GM12875 (cell line): ENCODE results near the gene NCKAP5.

Experiments used
- H3K4me3 ChIP-seq: one replicate; pipeline ENCODE4 v1.5.1; 2011; ENCODE audit warnings: low read depth, low read length, control low read depth
- TF ChIP-seq, protein P1 (sequence below): IDR thresholded peaks from 2 replicates; pipeline ENCODE4 v1.5.1; 2011; ENCODE audit warnings: low read depth, mild to moderate bottlenecking, control low read depth, inconsistent platforms, low read length, moderate library complexity, borderline replicate concordance; ENCODE audit not compliant: insufficient read depth

NCKAP5 gene

DNA sequence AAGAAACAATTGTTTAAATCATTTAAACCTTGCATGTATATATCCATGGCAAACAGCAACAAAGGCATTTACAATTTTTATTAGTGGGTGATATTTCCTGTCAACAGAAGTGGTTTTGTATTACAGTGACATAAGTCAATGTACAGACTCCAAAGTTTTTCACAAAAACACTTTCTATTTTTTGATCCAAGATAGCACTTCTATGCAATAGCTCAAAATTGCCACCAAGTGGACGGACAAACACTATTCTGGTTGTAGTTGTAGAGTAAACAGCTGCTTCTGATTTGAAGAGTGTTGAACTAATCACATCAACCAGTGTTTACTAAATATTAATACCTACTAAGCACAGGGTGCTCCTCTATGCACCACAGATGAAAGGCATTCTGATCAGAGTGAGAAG is 421.4 kb downstream of the NCKAP5 start:
- no peak overlapping the region for H3K4me3 ChIP-seq
- TF ChIP-seq, protein P1, sequence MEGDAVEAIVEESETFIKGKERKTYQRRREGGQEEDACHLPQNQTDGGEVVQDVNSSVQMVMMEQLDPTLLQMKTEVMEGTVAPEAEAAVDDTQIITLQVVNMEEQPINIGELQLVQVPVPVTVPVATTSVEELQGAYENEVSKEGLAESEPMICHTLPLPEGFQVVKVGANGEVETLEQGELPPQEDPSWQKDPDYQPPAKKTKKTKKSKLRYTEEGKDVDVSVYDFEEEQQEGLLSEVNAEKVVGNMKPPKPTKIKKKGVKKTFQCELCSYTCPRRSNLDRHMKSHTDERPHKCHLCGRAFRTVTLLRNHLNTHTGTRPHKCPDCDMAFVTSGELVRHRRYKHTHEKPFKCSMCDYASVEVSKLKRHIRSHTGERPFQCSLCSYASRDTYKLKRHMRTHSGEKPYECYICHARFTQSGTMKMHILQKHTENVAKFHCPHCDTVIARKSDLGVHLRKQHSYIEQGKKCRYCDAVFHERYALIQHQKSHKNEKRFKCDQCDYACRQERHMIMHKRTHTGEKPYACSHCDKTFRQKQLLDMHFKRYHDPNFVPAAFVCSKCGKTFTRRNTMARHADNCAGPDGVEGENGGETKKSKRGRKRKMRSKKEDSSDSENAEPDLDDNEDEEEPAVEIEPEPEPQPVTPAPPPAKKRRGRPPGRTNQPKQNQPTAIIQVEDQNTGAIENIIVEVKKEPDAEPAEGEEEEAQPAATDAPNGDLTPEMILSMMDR: no peak

DNA sequence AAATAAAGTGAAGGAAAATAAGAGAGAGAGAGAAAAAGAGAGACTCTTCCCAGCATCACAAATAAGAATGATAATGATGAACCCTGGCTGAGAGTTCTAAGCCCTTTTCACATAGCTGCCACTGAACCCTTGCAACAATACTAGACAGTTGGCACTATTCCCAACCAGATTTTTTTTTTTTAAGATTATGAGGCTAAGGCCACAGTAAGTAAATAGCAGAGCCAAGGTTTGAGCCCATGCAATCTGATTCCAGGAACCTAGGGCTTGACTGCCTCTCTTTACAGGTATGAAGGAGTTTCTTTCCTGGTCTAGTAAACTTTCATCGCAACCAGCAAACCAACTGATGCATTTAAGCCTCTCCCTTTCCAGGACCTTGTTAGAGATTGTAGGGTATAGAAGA is 424.6 kb downstream of the NCKAP5 start:
- TF ChIP-seq, protein P1: no peak
- H3K4me3 ChIP-seq: no peak overlapping the region

DNA sequence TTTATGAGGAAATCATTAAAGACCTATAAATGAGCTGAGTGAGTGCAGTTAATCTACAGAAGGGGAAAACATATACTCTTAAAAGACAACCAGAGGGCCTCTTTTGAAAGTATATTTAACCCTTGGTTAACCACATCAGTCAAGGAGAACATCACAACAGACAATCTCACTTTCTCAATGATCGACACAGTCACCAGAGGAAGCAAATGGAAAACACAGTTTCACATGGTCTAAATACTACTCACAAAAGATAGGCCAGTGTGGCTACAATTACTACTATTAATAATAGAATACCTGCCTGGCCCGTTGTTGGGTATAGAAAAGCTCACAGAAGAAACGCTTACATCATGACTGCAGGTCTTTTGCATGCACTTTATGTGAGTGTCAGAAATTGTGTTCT is 426.2 kb downstream of the NCKAP5 start:
- TF ChIP-seq, protein P1: no peak
- H3K4me3 ChIP-seq: no peak overlapping the region

DNA sequence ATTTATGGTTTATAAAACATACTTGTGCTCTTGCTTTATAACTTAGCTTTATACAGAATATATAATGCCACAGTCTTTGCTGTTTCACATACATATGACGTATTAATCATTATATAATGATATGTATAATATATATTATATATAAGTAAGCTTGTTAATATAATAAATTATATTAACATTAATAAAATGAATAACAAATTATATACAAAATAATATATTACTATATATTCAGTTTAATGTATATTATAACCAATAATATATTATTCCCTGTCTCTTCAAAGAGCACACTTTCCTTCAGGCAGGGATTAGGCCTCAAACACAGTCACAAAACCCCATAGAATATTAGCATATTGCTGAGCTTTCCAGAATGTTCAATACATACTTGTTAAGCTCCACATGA is 427.6 kb downstream of the NCKAP5 start:
- no peak overlapping the region for H3K4me3 ChIP-seq
- TF ChIP-seq, protein P1: no peak

DNA sequence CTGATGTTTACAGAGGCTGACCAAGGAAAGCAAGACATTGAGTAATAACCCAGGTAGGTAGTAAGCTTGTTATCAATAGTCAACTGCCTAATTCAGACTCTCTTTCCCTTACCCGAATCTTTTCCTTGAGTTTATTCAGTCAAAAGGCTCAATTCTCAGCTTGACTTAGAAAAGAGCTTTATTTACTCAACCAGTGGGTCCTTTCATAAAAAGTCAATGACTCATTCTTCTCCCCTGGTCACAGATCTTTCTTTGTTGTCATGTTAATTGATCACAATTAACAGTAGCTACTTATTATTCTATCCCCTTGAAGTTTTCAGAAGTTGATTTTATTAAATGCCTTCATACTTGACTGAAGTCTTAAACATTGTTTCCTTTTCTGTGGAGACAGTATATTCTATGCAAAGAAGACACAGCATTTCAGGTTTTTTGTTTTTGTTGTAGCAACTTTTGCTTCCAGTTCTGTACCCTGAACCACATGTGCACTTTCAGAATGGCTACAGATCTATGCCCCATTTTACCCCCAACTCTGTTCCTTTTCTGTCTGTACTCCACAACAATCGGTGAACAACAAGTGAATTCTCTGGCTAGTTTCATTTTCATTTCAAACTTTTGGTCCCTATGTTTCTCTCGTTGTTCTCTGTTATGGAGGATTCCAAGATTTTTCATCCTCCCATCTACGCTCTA is 428.3 kb downstream of the NCKAP5 start:
- H3K4me3 ChIP-seq: no peak overlapping the region
- TF ChIP-seq, protein P1: no peak

DNA sequence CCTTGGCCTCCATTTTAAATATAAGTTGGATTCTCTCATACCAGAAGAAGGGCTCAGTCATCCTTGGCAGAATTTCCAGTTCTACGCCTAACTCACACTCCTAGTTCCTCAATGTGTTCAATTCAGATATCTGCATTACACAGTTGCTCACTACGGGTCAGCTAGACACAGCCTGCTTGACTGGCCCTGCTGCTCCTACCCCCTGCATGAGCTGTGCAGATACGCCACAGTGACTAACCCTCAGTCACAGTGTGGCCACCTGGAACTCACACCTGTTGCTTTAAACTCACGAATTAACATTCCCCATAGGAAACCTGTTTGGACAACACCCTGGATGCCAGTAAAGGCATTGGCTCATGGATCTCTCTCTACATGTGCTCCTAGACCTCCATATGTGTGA is 429.6 kb downstream of the NCKAP5 start:
- TF ChIP-seq, protein P1: no peak
- H3K4me3 ChIP-seq: no peak overlapping the region

DNA sequence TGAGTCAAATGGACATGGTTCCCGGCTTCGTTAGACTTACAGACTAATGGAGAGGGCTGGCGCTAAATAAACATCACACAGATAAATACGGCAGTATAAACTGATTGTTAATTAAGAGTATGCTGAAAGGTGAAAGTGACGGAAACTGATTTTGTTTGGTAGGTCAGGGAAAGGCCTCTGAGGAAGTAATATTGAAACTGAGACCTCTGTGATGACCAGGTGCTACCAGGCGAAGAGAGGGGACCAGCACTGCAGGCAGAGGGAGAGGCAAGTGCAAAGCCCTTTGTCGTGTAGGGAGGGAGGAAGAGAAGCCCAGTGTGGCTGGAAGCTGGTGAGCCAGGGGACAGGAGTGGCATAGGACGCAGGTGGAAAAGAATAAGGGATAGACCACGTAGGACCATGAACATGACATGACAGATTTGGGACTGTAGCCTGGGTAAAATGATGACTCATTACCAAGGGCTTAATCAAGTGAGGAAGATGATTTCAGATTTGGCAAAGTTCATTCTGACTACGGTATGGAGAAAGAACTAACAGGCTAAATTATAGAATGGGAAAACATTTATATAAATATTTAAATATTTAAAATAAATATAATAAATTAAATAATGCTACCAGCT is 433.1 kb downstream of the NCKAP5 start:
- no peak overlapping the region for H3K4me3 ChIP-seq
- TF ChIP-seq, protein P1: no peak
